Activated CD4-positive, alpha-beta T cell treated with anti-CD3 and anti-CD28 coated beads for 24 hours (primary cell): ENCODE data around the gene CCDC86.

Source experiments
- DNase-seq, 2 donors: peaks; one replicate each; pipeline ENCODE4 v3.0.0-alpha.2; 2020; ENCODE audit warnings: low read depth in 2 of 2

The CCDC86 gene

GRCh38 chr11:60852982-60853950 lies 11.4 kb downstream of the CCDC86 start:
- no peak for DNase-seq

- no peak for DNase-seq
Measured at GRCh38 chr11:60854140-60854846, 12.4 kb downstream of the CCDC86 start.

- no peak for DNase-seq
Measured at GRCh38 chr11:60854847-60855725, 13.2 kb downstream of the CCDC86 start.

- DNase-seq = no peak
Measured at GRCh38 chr11:60855726-60856633, 14.1 kb downstream of the CCDC86 start, which contains the start of gene PTGDR2. TSS of gene PTGDR2 (minus strand) at chr11:60855950. CDS start at chr11:60853722, 2,228 bp downstream.

- no peak for DNase-seq
Measured at GRCh38 chr11:60857378-60858232, 15.7 kb downstream of the CCDC86 start.

- DNase-seq = no peak
Measured at GRCh38 chr11:60858236-60858635, 16.3 kb downstream of the CCDC86 start.

GRCh38 chr11:60858731-60859464 lies 17.0 kb downstream of the CCDC86 start:
- DNase-seq = no peak

- DNase-seq = no peak
Measured at GRCh38 chr11:60859616-60860250, 17.8 kb downstream of the CCDC86 start.

GRCh38 chr11:60860943-60861342 lies 19.0 kb downstream of the CCDC86 start:
- DNase-seq = no peak

GRCh38 chr11:60862171-60862570 lies 20.3 kb downstream of the CCDC86 start:
- DNase-seq = no peak

- DNase-seq = no peak
Measured at GRCh38 chr11:60863550-60864521, 21.9 kb downstream of the CCDC86 start.

- no peak for DNase-seq
Measured at GRCh38 chr11:60864856-60865513, 23.1 kb downstream of the CCDC86 start.

- DNase-seq = no peak
Measured at GRCh38 chr11:60866911-60867870, 25.3 kb downstream of the CCDC86 start, which contains the start of gene ZP1. TSS of gene ZP1 (plus strand) at chr11:60867542. CDS start at chr11:60867562, 20 bp downstream.

- no peak for DNase-seq
Measured at GRCh38 chr11:60867871-60868681, 26.2 kb downstream of the CCDC86 start.
